ENCODE results near the gene TIPIN. TPM values are rescaled to one million over a fixed set of nuclear protein-coding genes. Genes with fewer than 3 reads are reported as not detected.

The TIPIN gene
- 6.5 and 8.1 TPM in 2 replicates for total RNA-seq

GRCh38 chr15:66356359-66357236 lies at the start of gene TIPIN:
Gene TIPIN (minus strand): TSS chr15:66356685. CDS start chr15:66352947, 3,738 bp downstream.

DNA sequence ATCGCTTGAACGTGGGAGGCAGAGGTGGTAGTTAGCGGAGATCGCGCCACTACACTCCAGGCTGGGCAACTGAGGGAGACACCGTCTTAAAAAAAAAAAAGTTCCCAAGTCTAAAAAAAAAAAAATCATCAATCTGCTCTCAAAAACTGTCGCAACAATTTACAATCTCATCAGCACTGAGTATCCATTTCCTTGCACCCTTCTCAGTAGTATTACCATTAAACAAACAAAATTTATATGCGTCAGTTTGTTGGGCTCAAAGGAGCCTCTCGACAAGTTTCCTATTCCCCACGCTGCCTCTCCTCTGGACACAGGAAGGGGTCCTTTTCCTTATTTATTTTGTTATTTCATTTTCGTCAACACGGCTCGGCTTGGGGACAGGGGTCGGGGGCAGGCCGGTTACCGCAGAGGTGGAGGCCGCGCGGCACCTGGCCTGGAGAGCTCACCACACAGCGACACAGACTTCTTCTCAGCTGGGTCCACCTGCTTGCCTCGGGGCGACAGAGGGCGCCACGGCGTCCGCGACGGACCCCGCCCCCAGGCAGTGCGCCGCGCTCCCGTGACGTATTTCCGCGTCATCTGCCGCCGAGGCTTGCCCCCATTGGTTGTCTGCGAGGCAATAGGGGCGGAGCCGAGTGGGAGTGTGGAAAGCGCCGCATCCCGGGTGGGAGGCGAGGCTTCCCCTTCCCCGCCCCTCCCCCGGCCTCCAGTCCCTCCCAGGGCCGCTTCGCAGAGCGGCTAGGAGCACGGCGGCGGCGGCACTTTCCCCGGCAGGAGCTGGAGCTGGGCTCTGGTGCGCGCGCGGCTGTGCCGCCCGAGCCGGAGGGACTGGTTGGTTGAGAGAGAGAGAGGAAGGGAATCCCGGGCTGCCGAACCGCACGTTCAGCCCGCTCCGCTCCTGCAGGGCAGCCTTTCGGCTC lies 30.0 kb upstream of the TIPIN start, which contains the start of gene MAP2K1:
Gene MAP2K1, plus strand, starts transcription at position 709 of the 920 bp plus-strand sequence. CDS start 436 bp downstream, outside the sequence.

DNA sequence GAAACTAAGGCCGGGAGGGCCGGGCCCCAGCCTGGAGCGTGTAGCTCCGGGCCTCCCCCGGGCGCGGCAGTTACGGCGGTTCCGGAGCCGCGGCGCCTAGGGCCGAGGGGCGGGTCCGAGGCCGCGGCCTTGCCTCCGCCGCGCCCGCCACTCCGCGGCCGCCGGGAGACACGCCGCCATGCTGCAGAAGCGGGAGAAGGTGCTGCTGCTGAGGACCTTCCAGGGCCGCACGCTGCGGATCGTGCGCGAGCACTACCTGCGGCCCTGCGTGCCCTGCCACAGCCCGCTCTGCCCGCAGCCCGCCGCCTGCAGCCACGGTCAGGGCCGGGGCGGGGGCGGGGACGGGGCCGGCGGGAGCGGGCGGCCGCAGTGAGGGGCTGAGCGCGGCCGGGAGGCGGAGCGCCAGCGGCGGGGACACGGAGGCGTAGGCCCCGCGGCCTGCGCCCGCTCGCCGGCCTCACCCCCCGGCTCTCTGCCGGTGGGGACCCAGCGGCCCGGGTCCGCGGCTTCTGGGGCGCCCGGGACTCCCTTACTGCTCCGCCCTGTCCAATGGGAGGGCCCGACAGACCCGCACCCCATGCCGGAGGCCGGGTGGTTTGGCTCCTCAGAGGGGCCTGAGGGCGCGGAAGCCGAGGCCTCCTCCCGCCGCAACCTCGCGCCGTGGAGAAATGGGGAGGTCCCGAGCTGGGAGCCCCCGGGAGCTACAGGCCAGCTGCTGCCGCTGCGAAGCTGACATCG lies 62.9 kb downstream of the TIPIN start, which contains the start of gene DIS3L:
Gene DIS3L, plus strand, starts transcription at position 150 of the 738 bp plus-strand sequence. Its CDS starts 29 bp downstream, at position 179.

Small RNA genes within 50 kb of the gene (small RNA-seq; reads per million reads assigned to genes)
- not detected for gene RF00019
- gene SCARNA14: 40.7 reads per million, percentile 97 among the genes with 10 or more reads in this experiment

Other genes with a start within 250 kb of the TIPIN start
- under 0.01 TPM in 1 of 2 replicates, not detected in the other for gene MEGF11, start 102.9 kb downstream of the TIPIN start, total RNA-seq
- 38.4 and 39.6 TPM in 2 replicates for gene DIS3L, start 63.1 kb downstream of the TIPIN start, total RNA-seq
- 29.5 and 30.8 TPM in 2 replicates for gene MAP2K1, start 30.2 kb upstream of the TIPIN start, total RNA-seq
- 8.4 and 16.2 TPM in 2 replicates for gene SNAPC5, start 141.1 kb upstream of the TIPIN start, total RNA-seq
- 2,559 and 3,846 TPM in 2 replicates for gene RPL4, start 148.2 kb upstream of the TIPIN start, total RNA-seq
- gene ZWILCH, start 148.6 kb upstream of the TIPIN start, total RNA-seq: 8.4 and 10.5 TPM in 2 replicates
- 7.8 and 9.2 TPM in 2 replicates for gene LCTL, start 209.3 kb upstream of the TIPIN start, total RNA-seq

Data from hair follicle dermal papilla cell (primary cell).